Trophoblast cell (in vitro differentiated cells and primary cell): ENCODE results near the gene ZXDC.
A peak's percentile ranks its signal among the peaks of the same experiment; 100 is the strongest.

Experiments
- DNase-seq, 2 donors: peaks; one replicate each; pipeline ENCODE4 v3.0.0-alpha.2; 2016
- H2AFZ ChIP-seq: 2 replicates; pipeline ENCODE4 v1.6.1; 2013; ENCODE audit warnings: low read length, moderate library complexity, mild to moderate bottlenecking; ENCODE audit not compliant: insufficient read depth, poor library complexity
- H2AK5ac ChIP-seq: 2 replicates; pipeline ENCODE4 v1.6.1; 2013; ENCODE audit warnings: mild to moderate bottlenecking, low read length
- H2BK120ac ChIP-seq: 2 replicates; pipeline ENCODE4 v1.6.1; 2013; ENCODE audit warnings: low read length, mild to moderate bottlenecking, moderate library complexity; ENCODE audit not compliant: insufficient read depth, poor library complexity
- H2BK12ac ChIP-seq: 2 replicates; pipeline ENCODE4 v1.6.1; 2013; ENCODE audit warnings: mild to moderate bottlenecking, low read length, moderate library complexity
- H2BK5ac ChIP-seq: 2 replicates; pipeline ENCODE4 v1.6.1; 2013; ENCODE audit warnings: low read length, low read depth, moderate library complexity, mild to moderate bottlenecking; ENCODE audit not compliant: poor library complexity
- H3K14ac ChIP-seq: 2 replicates; pipeline ENCODE4 v1.6.1; 2013; ENCODE audit warnings: mild to moderate bottlenecking, low read length
- H3K18ac ChIP-seq: 2 replicates; pipeline ENCODE4 v1.6.1; 2013; ENCODE audit warnings: mild to moderate bottlenecking, low read length
- H3K23ac ChIP-seq: 2 replicates; pipeline ENCODE4 v1.6.1; 2013; ENCODE audit warnings: low read length
- H3K27ac ChIP-seq: 2 replicates; pipeline ENCODE4 v1.5.1; 2013; ENCODE audit warnings: low read depth, mild to moderate bottlenecking, inconsistent platforms, low read length, moderate library complexity
- H3K27me3 ChIP-seq: 2 replicates; pipeline ENCODE4 v1.6.1; 2013; ENCODE audit warnings: inconsistent platforms, mild to moderate bottlenecking, low read length, moderate library complexity; ENCODE audit not compliant: insufficient read depth
- H3K36me3 ChIP-seq, 2 experiments: 1 replicate in 1 of 2; 2 replicates in 1 of 2; pipeline ENCODE4 v1.6.1; 2013; ENCODE audit warnings: low read length in 2 of 2, mild to moderate bottlenecking in 2 of 2, moderate library complexity in 1 of 2; ENCODE audit not compliant: insufficient read depth in 2 of 2, control insufficient read depth in 1 of 2
- H3K4ac ChIP-seq: 2 replicates; pipeline ENCODE4 v1.6.1; 2013; ENCODE audit warnings: low read depth, mild to moderate bottlenecking, low read length, moderate library complexity
- H3K4me1 ChIP-seq, 2 experiments: 1 replicate in 1 of 2; 2 replicates in 1 of 2; pipeline ENCODE4 v1.6.1; 2013; ENCODE audit warnings: low read length in 2 of 2, mild to moderate bottlenecking in 2 of 2, moderate library complexity in 1 of 2; ENCODE audit not compliant: insufficient read depth in 2 of 2, control insufficient read depth in 1 of 2
- H3K4me2 ChIP-seq: 2 replicates; pipeline ENCODE4 v1.6.1; 2013; ENCODE audit warnings: inconsistent platforms, mild to moderate bottlenecking, low read length, moderate library complexity
- H3K4me3 ChIP-seq: 2 replicates; pipeline ENCODE4 v1.5.1; 2013; ENCODE audit warnings: mild to moderate bottlenecking, low read depth, low read length, inconsistent platforms
- H3K79me1 ChIP-seq: one replicate; pipeline ENCODE4 v1.6.1; 2013; ENCODE audit warnings: low read length
- H3K79me2 ChIP-seq: 2 replicates; pipeline ENCODE4 v1.6.1; 2013; ENCODE audit warnings: low read length, mild to moderate bottlenecking; ENCODE audit not compliant: control insufficient read depth, insufficient read depth, poor library complexity
- H3K9ac ChIP-seq: 2 replicates; pipeline ENCODE4 v1.6.1; 2013; ENCODE audit warnings: mild to moderate bottlenecking, low read length
- H3K9me3 ChIP-seq: 2 replicates; pipeline ENCODE4 v1.6.1; 2013; ENCODE audit warnings: low read depth, mild to moderate bottlenecking, control low read depth, inconsistent platforms, low read length; ENCODE audit not compliant: insufficient read depth
- H4K12ac ChIP-seq: 2 replicates; pipeline ENCODE4 v1.6.1; 2013; ENCODE audit warnings: low read depth, mild to moderate bottlenecking, low read length, moderate library complexity
- H4K8ac ChIP-seq: 2 replicates; pipeline ENCODE4 v1.6.1; 2013; ENCODE audit warnings: low read depth, mild to moderate bottlenecking, low read length, moderate library complexity
- H4K91ac ChIP-seq: one replicate; pipeline ENCODE4 v1.6.1; 2013; ENCODE audit warnings: low read depth, mild to moderate bottlenecking, low read length, moderate library complexity
- WGBS: extraction: QIAGEN DNeasy Blood & Tissue Kit; methylation state at CpG from one replicate; pipeline ENCODE4 v1.1.7; 2013; ENCODE audit warnings: missing lambda C conversion rate; ENCODE audit not compliant: insufficient read length, insufficient coverage; ENCODE audit errors: extremely low coverage; 5-methylcytosine and 5-hydroxymethylcytosine counted together

Gene ZXDC

DNA sequence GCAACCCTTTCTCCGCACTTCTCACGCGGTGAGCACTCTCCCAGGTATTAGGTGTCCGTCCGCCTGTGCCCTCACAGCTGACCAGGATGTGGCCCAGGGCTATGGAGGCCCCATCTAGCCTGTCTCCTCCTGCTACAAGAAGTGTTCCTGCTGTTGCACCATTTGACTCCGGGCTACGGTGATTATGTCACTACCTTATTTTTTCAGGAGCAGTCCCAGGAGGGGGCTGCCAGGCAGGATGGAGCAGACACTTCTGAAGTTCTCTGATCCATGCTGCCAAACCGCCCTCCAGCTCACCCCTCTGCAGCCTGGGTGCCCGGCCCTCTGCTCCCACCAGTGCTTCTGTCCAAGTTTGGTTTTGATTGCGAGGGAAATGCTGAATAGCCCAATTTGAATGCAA lies 36.9 kb downstream of the ZXDC start:
- Histone ChIP-seq H4K12ac (no peak overlapping the region), H3K27ac (no peak overlapping the region), H2BK120ac (no peak overlapping the region), H3K79me2 (no peaks in the 10 kb centered on the region), H3K4me2 (no peak overlapping the region), H3K18ac (no peak overlapping the region), H3K4me3 (no peak overlapping the region), H3K4ac (no peak overlapping the region), H4K8ac (no peak overlapping the region), H3K27me3 (no peaks in the 10 kb centered on the region), H3K9me3 (peaks cover 2% of the 10 kb centered on the region), H3K4me1 (no peaks in the 10 kb centered on the region), H3K14ac (no peak overlapping the region), H3K9ac (no peak overlapping the region), H2AK5ac (no peak overlapping the region), H3K36me3 (peaks cover 8 to 11% of the 10 kb centered on the region in 2 experiments), H4K91ac (no peak overlapping the region), H2BK12ac (no peak overlapping the region), H3K79me1 (no peaks in the 10 kb centered on the region), H2AFZ (no peak overlapping the region), H3K23ac (no peak overlapping the region), H2BK5ac (no peak overlapping the region)
- DNase-seq = peak; percentile 82 to 93
- WGBS = no CpG with 5 or more reads among the region's 10 CpGs

DNA sequence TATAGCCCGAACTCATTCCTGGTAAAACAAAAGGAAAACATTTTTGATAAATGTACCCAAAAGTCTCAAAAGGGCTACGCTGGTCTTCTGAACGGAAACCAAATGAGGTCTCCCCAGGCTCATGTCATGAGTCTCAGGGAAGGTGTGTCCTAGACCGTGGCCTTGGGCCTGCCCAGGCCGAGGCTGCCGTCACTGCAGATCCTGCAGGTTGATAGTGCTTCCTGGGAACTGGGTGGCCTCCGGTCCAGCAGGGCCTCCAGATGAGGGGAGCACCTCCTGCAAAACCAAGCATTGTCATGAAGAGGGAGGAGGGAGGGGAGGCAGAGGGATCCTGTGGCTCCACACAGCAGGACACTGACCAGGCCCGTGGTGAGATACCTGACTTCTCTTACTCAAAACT lies 37.5 kb downstream of the ZXDC start:
- Histone ChIP-seq H2AFZ (no peak overlapping the region), H3K4me3 (no peak overlapping the region), H4K12ac (no peak overlapping the region), H3K79me1 (no peaks in the 10 kb centered on the region), H3K9me3 (peaks cover 2% of the 10 kb centered on the region), H3K4me1 (no peaks in the 10 kb centered on the region), H3K9ac (no peak overlapping the region), H3K36me3 (peaks cover 8 to 11% of the 10 kb centered on the region in 2 experiments), H3K4me2 (no peak overlapping the region), H3K23ac (no peak overlapping the region), H4K91ac (no peak overlapping the region), H3K27ac (no peak overlapping the region), H2BK5ac (no peak overlapping the region), H4K8ac (no peak overlapping the region), H3K79me2 (no peaks in the 10 kb centered on the region), H2AK5ac (no peak overlapping the region), H3K27me3 (no peaks in the 10 kb centered on the region), H2BK12ac (no peak overlapping the region), H2BK120ac (no peak overlapping the region), H3K14ac (no peak overlapping the region), H3K18ac (no peak overlapping the region), H3K4ac (no peak overlapping the region)
- DNase-seq = no peak
- no CpG with 5 or more reads among the region's 8 CpGs for WGBS

- Histone ChIP-seq H3K79me2 (no peaks in the 10 kb centered on the region), H3K14ac (no peak overlapping the region), H3K27me3 (no peaks in the 10 kb centered on the region), H2BK5ac (no peak overlapping the region), H3K27ac (no peak overlapping the region), H3K9me3 (peaks cover 2% of the 10 kb centered on the region), H4K91ac (no peak overlapping the region), H3K79me1 (no peaks in the 10 kb centered on the region), H2AFZ (no peak overlapping the region), H4K12ac (no peak overlapping the region), H3K4me1 (no peaks in the 10 kb centered on the region), H2BK120ac (no peak overlapping the region), H3K23ac (no peak overlapping the region), H3K4me2 (no peak overlapping the region), H3K36me3 (peaks cover 8 to 11% of the 10 kb centered on the region in 2 experiments), H2AK5ac (no peak overlapping the region), H4K8ac (no peak overlapping the region), H2BK12ac (no peak overlapping the region), H3K4me3 (no peak overlapping the region), H3K9ac (no peak overlapping the region), H3K4ac (no peak overlapping the region), H3K18ac (no peak overlapping the region)
- no peak for DNase-seq
- no CpG with 5 or more reads among the region's 18 CpGs for WGBS
These were observed 38.6 kb downstream of the ZXDC start for GRCh38 chr3:126436826-126437717.

DNA sequence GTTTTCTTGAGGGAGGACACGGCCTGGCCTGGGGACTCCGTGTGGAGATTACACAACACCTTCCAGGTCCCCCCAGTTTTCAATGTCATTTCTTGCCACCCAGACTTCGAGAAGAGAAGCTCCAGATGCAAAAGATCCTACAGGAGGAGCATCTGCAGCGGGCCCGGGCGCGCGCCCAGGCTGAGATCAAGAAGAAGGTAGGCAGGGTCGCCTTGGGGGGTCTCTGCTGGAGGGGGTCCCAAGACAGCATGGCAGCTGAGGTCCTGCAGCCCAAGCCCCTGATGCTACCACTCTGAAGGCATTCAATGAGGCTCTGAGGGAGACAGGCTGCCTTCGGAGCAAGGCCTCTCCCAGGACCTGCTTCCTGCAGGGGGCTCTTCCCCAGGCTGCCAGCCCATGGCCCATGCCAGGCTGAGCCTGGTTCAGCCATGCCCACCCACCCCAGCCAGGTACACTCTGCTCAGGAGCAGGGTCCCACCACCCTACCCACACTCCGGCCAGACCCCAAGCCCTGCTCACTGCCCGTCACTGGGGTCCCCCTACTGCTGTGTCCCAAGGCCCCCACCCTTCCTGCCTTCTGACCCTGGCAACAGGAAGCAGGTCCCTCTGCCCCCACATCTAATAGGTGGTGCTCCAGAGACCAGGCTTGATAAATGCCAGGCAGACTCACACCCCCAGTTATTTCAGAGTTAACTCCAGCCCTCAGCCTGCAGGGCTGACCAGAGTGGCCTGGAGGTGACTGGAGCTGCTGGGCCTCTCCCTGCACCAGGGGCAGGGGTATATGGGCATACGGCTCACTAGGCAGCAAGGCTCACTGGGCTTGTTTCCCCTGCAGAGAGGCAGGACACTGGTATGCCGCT lies 40.0 kb downstream of the ZXDC start:
- Histone ChIP-seq H3K79me1 (no peaks in the 10 kb centered on the region), H3K4me2 (no peak overlapping the region), H3K27ac (no peak overlapping the region), H2BK120ac (no peak overlapping the region), H3K23ac (no peak overlapping the region), H4K12ac (no peak overlapping the region), H3K18ac (no peak overlapping the region), H3K4ac (no peak overlapping the region), H2AK5ac (no peak overlapping the region), H4K8ac (no peak overlapping the region), H3K36me3 (peaks cover 8% of the 10 kb centered on the region in 2 experiments), H4K91ac (no peak overlapping the region), H2BK5ac (no peak overlapping the region), H3K79me2 (no peaks in the 10 kb centered on the region), H2BK12ac (no peak overlapping the region), H3K4me3 (no peak overlapping the region), H3K9ac (no peak overlapping the region), H3K9me3 (peaks cover under 1% of the 10 kb centered on the region), H3K4me1 (no peaks in the 10 kb centered on the region), H2AFZ (no peak overlapping the region), H3K27me3 (no peaks in the 10 kb centered on the region), H3K14ac (no peak overlapping the region)
- DNase-seq = no peak
- no CpG with 5 or more reads among the region's 14 CpGs for WGBS
